Esophagus mucosa (tissue), 1 donor: ENCODE measurements around the gene TMX1. TPM values are rescaled to one million over a fixed set of nuclear protein-coding genes. Genes with fewer than 3 reads are reported as not detected.
A peak's percentile ranks its signal among the peaks of the same experiment; 100 is the strongest.
"Not testable (repeated sequence)": the region's sequence is repeated elsewhere in the genome, so short reads cannot be mapped to it uniquely, and the experiment has no call there.

ENCODE experiments used
- ATAC-seq: fragments of 200-7000 bp; cut with Tn5 transposase; one replicate; pipeline ENCODE4 v1.9.1; 2020
- total RNA-seq: library from RNA; stranded (reverse); gene quantifications from one replicate; pipeline ENCODE4 v1.2.4, GENCODE V29; 2023
- donor health status: DM: yes; HTN: yes; CAD: no.

TMX1 gene, protein sequence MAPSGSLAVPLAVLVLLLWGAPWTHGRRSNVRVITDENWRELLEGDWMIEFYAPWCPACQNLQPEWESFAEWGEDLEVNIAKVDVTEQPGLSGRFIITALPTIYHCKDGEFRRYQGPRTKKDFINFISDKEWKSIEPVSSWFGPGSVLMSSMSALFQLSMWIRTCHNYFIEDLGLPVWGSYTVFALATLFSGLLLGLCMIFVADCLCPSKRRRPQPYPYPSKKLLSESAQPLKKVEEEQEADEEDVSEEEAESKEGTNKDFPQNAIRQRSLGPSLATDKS
- 19.8 TPM for total RNA-seq

DNA sequence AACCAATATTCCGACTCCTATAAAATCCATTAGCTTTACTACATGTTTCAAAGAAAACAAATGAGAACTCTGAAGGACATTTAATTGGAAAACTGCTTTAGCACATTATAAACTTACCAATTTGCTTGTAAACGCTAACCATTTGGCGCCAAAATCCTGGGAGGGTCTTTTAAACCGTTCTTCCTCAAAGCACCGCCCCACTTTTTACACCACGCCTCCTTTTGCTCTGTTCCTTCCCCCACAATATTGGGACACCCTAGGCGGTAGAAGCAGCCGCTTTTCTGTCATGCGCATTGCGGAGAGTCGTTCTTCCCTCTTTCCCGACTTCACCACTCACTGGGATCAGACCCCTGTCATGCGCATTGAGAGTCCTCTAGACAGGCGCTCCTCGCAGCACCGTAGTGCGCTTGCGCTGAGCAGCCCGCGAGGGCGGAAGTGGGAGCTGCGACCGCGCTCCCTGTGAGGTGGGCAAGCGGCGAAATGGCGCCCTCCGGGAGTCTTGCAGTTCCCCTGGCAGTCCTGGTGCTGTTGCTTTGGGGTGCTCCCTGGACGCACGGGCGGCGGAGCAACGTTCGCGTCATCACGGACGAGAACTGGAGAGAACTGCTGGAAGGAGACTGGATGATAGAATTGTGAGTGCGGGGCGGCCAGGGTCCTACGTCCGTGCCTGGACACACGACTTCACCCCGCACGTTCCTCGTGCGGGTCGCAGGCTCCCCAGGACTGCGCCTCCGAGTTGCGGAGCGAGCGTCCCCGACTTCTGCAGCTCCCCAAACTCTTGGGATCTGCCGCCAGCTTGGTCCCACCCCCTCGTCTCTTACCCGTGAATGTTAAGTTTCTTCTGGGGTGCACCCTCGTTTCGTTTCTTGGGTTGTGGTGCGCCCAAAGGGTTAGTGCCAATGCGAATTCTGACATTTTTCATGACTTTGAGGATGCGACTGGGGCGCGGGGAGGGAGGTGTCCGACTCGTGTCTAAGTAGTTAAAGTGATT, at the start of gene TMX1:
TMX1 (plus strand) TSS at position 435 of the 991 bp plus-strand sequence; CDS start at position 481, 46 bp downstream.
- ATAC-seq, result peak; percentile 99

DNA sequence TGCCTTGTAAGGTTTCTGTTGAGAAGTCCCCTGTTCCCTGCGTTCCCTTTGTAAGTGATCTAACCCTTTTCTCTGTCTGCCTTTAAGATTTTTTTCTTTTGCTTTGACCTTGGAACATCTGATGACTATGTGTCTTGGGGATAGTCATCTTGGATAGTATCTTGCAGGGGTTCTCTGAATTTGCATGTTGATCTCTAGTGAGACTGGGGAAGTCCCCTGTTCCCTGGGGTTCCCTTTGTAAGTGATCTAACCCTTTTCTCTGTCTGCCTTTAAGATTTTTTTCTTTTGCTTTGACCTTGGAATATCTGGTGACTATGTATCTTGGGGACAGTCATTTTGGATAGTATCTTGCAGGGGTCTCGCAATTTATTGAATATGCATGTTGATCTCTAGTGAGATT, 38.2 kb upstream of the TMX1 start:
- ATAC-seq, result no peak

DNA sequence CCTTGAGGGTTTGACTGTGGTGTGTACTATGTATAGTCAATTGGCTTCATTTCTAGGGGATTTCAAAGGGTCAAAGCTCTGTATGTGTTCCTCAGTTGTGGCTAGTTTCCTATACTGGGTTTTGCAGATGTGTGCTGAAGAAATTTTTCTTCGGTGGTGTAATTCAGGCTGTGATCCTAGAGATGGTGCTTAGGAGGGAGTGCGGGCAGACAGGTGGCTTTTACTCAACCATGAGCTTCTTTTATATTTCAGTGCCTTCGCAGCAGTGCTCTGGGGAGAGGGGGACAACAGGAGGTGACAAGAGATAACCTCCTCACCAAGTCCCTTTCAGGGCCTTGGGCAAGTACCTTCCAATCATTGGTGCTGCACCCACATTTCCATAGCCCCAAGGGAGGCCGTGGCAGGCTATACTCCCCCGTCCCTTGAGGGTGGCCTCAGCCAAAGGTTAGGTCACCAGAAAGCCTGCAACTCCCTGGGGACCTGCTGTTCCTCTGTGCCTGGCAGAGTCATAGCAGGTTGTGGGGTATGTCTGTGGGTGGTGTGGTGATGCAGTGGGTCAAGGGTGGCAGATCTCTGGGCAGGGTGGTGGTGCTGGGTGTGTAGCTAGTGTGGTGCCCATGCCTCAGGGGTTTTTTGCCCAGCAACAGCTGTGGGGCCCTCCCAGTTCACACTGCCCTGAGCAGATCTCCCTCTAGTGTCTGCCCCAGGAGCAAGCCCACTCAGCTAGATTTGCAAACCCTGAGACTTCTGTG, 37.0 kb upstream of the TMX1 start:
- ATAC-seq, result no peak

DNA sequence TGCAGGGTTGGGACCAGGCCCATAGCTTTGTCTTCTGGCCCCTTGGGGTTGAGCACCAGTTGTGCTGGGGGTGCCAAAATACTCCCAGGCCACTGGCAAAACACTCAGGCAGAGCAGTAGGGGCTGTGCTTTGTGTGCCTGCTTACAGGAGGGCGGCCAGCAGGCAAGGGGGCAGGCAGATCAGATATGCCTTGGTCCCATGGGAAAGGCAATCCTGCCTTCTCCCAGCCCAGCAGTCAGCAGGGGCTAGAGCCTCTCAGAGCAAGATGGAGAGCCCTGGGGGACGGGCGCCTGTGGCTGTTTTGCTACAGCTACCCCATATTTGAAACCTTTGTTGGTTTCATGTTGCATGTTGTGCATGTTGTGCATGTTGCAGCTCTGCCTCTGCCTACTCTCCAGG, 36.2 kb upstream of the TMX1 start:
- ATAC-seq, result no peak

DNA sequence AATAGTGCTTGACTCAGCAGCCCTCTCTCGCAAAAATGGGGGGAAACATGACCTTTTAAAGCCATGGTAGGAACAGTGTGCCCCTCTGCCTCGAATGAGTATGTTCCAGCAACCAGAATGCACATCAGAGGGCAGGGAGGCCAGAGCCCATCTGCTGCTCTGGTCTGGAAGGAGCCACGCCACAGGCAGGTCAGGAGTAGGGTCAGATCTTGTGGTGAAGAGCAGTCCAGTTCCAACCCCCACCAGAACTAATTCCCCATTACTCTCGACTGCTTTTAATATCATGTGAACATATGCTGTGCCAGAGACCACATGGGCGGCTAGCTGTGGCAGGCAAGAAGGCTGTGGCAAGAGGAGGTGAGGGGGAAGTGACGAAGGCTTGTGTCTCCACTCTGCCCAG, 34.6 kb upstream of the TMX1 start:
- no peak for ATAC-seq

DNA sequence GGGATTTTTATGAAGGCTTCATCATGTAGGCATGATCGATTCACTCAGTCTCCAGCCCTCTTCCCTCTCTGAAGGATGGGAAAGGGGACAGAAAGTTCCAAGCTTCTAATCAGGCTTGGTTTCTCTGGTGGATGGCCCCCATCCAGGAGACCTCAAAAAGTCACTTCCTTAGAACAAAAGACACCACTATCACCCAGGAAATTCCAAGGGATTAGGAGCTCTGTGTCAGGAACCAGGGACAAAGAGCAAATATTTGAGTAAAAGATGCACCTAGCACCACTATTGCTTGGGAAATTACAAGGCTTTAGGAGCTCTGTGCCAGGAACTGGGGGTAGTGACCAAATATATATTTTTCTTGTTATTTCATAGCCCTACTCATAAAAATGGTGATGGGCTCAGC, 33.6 kb upstream of the TMX1 start:
- no peak for ATAC-seq

DNA sequence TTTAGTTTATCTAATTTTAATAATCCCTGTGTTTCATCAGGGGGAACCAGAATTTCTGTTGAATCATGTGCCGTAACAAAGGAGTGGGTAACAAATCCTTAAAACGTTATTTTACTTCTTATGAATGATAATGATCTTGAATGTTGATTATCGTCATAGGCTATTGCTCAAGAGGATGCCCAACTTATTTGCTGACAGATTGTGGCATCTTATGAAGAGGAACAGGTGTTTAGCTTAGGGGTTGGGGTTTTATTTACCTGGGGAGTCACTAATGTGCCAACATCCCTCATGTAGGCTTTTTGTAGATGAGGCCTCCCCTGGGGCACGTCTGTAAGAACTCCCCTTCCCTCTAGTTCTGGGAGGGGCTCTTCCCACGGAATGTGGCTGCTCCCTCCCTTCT, 32.4 kb upstream of the TMX1 start:
- no peak for ATAC-seq

DNA sequence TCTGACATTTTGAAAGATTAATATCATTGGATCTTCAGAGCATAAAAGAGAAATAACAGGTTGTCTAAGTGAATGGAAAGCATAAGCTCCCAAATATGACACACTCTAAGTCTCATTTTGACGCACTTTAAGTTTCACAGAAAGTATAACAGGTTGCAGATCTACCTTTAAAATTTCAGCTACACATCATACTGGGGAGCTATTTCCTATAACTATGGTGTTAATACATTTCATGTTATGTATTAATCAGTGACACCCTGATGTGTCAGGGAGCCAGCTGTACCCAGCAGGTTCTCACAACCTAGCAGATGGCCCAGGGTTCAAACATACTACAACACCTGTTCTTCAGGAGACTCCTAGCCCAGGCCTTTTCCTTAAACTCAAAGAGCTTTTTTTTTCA, 31.1 kb upstream of the TMX1 start:
- no peak for ATAC-seq

DNA sequence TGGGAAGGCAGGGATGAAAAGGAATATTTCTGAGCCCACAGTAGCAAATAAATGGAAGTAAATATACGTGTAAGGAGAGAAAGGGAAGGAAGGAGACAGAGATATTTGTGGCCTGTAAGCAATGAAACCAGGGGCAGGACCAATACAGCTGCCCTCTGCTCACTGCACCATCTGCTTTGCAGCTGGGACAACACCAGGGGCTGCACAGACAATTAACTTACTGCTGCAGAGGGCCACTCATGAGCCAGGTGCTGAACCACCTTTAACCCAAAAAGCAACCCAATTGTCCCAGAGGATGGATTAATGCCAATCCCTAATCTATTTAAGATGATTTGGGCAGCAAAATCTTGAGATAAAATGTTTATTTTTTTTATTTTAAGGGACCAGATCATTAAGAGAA, 30.6 kb upstream of the TMX1 start:
- no peak for ATAC-seq

DNA sequence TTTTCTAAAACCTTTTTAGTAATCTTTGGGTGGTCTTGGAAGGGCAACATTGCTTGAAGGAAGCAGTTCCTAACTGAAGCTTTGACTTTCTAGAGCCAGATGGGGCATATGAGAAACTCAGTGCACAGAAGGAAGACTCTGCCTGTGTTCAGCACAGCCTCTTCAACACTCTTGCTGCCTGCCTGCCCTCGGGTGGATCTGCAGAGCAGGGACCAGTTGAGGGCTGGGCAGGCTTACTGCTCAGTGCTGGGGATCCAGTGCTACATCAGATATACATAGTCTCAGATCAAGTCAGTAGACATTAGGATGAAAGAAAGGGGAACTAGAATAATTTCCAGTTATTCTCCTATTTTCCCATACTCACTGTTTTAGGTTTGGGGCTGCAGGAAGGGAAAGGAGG, 29.5 kb upstream of the TMX1 start:
- no peak for ATAC-seq

DNA sequence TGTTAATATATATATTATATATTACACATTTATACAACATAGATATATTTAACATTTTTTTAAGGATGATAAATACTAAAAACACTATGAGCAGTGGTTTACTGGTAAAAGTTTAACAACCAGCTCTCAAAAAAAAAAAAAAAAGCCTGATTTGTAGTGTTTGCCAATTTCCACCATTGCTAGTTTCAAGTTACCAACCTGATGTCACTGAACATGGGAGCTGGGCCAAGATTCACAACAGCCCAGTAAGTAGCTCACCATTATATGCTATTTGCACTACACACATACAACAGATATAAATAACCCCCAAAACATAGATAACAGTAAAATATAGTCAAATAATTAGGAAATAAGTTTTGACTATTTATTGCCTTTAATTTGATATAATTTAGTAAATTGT, 28.9 kb upstream of the TMX1 start:
- ATAC-seq, result no peak

DNA sequence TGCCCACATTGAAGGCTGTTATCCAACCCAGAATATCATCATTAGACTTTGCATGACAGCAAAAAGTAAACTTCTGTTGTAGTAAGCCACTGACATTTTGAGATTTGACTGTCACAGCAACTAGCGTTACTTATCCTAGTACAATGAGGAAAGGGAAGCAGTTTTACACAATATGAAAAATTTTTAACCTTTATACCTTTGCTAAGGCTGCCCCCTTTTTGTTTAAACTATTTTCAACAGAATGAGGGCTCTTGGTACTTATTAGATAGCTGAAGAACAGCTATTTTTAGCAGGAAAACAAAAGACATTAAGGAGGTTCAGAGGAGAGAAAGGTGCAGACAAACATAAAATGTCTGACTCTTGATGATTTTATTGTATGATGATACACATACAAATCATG, 23.4 kb upstream of the TMX1 start:
- no peak for ATAC-seq

DNA sequence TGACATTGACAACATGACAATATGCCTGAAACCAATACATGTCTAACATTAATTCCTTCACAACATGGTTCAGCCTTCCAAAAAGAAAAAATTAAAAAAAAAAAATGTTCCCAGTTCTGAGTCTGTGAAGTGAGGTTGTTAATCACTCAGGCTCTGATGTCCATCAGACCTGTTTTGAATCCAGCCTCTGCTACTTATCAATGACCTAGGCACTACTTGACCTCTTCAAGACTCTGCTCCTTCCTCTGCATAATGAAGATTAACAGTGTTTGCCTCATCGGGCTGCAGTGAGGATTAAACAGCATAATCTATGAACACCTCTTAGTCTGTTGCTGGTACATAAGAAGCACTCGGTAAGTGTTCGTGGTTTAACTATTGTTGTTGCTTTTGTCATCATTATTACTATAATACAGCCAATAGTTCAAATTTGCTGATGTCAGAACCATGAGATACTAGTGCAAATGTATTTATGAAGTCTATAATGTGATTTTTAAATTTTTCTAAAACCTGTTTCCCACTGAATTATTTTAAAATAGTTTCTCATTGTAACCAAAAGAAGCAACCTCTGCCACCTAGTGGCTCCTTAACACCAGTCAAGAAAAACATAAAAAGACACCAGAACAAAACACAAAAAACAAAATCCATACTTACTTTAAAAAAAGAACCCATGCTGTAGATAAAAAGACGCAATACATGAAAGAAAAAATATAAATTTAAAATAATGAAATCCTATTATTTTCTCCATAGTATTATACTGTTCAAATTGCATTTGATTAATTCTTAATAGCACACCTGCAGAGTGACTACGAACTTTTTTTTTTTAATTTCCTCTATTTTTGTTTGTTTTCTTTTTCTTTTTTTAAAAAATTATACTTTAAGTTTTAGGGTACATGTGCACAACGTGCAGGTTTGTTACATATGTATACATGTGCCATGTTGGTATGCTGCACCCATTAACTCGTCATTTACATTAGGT, 20.3 kb upstream of the TMX1 start:
- no peak for ATAC-seq

DNA sequence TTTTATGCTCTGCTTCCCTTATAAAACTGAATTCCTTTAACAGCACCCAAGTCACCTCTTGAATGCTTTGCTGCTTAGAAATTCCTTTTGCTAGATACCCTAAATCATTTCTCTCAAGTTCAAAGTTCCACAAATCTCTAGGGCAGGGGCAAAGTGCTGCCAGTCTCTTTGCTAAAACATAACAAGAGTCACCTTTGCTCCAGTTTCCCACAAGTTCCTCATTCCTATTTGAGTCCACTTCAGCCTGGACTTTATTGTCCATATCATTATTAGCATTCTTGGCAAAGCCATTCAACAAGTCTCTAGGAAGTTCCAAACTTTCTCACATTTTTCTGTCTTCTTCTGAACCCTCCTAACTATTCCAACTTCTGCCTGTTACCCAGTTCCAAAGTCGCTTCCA, 16.6 kb upstream of the TMX1 start:
- ATAC-seq, result not testable (repeated sequence)

DNA sequence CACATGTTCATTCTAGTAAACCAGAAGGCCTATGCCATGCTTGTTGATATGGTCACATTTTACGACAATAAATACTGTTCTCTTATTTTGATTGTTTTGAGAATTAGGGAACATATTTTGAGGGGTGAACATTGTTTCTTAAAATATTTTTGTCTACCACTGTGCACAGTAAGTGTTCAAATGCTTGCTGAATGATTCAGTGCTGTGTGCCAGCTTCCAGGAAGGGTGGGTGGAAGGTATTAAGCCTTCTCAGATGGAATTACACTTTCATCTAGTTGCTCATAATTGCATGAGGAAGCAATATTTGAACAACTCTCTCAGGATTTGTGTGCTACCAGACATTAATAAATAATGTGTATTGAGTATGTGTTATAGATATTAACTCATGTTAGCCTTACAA, 15.5 kb upstream of the TMX1 start:
- no peak for ATAC-seq

DNA sequence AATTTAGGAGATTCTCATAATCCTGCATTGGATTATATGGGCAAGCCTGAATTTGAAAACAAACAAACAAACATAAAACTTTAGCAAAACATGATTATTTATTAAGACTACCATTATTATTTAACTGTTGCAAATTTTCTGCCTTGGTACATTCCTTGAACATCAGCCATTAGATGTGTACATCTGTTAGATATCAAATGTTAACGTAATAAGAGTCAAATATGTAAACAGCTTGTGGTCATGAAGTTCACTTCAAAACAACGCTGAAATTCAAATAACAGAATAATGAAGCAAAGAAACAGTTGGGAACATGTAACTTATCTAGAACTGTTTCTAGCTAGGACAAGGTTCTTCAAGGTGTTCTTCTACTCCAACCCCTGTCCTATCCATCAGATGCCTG, 14.3 kb upstream of the TMX1 start:
- no peak for ATAC-seq

DNA sequence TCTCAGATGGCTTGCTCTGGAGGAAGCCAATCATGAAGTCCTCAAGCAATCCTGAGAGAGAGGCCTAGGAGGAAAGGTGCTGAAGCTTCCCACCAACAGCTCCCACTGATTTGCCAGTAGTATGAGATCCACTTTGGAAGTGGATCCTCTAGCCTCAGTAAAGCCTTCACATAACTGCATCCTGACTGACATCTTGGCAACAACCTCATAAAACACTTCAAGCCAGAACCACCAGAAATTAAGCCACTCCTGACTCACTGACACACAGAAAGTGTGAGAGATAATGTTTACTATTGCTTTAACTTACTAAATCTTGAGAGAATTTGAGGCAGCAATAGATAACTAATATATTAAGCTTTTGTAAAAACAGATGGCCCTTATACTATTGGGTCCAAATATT, 11.7 kb upstream of the TMX1 start:
- ATAC-seq, result no peak

DNA sequence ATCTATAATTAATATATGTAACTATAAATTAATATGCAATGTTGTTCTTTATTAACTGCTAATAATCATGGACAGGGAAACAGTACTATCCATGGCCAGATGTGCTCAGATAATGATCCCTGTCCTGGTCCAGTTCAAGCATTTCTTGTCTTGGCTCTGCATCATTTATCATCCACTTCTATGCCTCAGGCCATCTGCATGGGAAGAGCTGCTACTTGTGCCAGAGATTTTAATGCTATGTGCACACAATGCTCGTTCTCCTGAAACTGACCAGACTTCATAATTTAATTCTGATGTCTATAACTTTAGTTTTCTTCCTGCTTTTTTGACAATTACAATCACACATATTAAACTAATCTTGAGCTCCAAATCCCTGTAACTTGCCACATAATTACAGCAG, 11.2 kb upstream of the TMX1 start:
- no peak for ATAC-seq

DNA sequence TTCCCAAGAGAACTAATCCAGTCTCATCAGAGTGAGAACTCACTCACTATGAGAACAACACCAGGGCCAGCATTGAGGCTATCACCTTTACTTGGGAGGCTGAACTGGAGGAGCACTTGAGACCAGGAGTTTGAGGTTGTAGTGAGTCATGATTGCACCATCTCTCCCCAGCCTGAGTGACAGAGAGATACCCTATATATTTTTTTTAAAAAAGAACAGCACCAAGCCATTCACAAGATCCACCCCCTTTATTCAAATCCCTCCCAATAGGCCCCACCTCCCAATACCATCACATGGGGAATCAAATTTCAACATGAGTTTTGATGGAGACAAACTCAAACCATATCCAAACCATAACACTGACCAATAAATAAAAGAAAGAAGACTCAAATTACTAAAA, 3.7 kb upstream of the TMX1 start:
- no peak for ATAC-seq

DNA sequence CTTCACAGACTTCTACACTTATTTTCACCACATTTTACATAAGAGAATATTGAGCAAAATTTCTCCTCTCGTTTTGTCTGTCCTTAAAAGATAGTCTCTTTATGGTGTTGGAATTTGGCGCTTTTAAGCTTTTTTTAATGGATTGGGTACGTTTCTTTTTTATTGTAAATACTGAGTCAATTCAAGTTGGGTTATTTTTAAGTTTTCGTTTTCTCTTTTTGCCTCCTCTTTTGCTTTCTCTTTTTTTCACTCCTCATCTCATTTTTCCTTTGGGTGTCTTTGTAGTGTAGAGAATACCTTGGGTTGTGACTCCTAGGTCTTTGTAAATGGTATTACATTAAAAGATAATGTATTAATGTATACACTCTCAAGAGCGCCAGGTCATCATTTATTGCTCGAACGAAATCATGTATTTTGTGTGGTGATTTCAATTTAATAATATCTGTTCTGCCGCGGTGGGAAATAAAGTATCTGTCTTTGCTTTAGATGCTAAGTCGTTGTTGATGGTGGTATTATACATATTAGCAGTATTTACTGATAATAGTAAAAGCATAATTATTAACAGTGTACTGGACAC, 845 bp downstream of the TMX1 start:
- no peak for ATAC-seq
